Heart right ventricle (tissue), 16 donors: ENCODE measurements around the gene KLF13. TPM values are rescaled to one million over a fixed set of nuclear protein-coding genes. Genes with fewer than 3 reads are reported as not detected.

Experiments used
- ATAC-seq, 8 donors: fragments of 200-7000 bp; cut with Tn5 transposase; one replicate each; pipeline ENCODE4 v1.9.1; 2020; ENCODE audit warnings: mild to moderate bottlenecking in 8 of 8, moderate library complexity in 8 of 8, moderate number of reproducible peaks in 1 of 8
- DNase-seq, 2 donors: peaks; one replicate each; pipeline ENCODE4 v3.0.0-alpha.2; 2020
- H3K27ac ChIP-seq, 10 donors: fragments of 200-600 bp; sonication (generic) in 2 of 10; one replicate each; pipeline versions ENCODE4 v1.5.0 to v1.8.0; 2020 to 2022; ENCODE audit warnings: mild to moderate bottlenecking in 3 of 10
- H3K27me3 ChIP-seq, 7 donors: fragments of 200-600 bp; one replicate each; pipeline ENCODE4 v1.8.0; 2021 to 2022; ENCODE audit warnings: mild to moderate bottlenecking in 2 of 7
- H3K36me3 ChIP-seq, 9 donors: fragments of 200-600 bp; sonication (generic) in 1 of 9; one replicate each; pipeline versions ENCODE4 v1.5.0 to v1.8.0; 2020 to 2022; ENCODE audit warnings: mild to moderate bottlenecking in 2 of 9
- H3K4me1 ChIP-seq, 9 donors: fragments of 200-600 bp; sonication (generic) in 1 of 9; one replicate each; pipeline versions ENCODE4 v1.5.0 to v1.8.0; 2020 to 2022; ENCODE audit warnings: mild to moderate bottlenecking in 4 of 9
- H3K4me3 ChIP-seq, 10 donors: fragments of 200-600 bp; sonication (generic) in 2 of 10; one replicate each; pipeline versions ENCODE4 v1.5.0 to v1.8.0; 2020 to 2022; ENCODE audit warnings: mild to moderate bottlenecking in 7 of 10, moderate library complexity in 2 of 10
- H3K9me3 ChIP-seq, 11 donors: fragments of 200-600 bp in 10 of 11; sonication (generic) in 2 of 11; one replicate each; pipeline versions ENCODE4 v1.5.0 to v1.8.0; 2013 to 2022; ENCODE audit warnings: mild to moderate bottlenecking in 2 of 11, control low read depth in 1 of 11, moderate library complexity in 1 of 11
- WGBS, 2 donors: extraction: QIAGEN DNeasy Blood & Tissue Kit; methylation state at CpG; one replicate each; pipeline ENCODE4 v1.1.7; 2013; ENCODE audit warnings: inconsistent platforms in 1 of 2; 5-methylcytosine and 5-hydroxymethylcytosine counted together
- intact Hi-C, 10 donors: fragments of 100-400 bp; cut with DNase I; formaldehyde crosslinking; loops; one replicate each; pipeline versions ENCODE4 v1.11.1 to v1.14.2; 2022
- polyA plus RNA-seq, 2 donors: library from polyadenylated mRNA; stranded (reverse); fragments of 200-250 nt; gene quantifications; one replicate each; pipeline ENCODE4 v1.2.3, GENCODE V29; 2013
- total RNA-seq, 10 donors: library from RNA; stranded (reverse); fragmentation: NEBNext Ultra II Directional in 3 of 10; extraction: Animal tissue kit (Norgen Biotek cat#: 25700) in 3 of 10; gene quantifications; one replicate each; pipeline versions ENCODE4 v1.2.1 to v1.2.4, GENCODE V29; 2021 to 2023
- TF ChIP-seq, protein P1 (sequence below), 9 donors: fragments of 200-600 bp; sonication (generic) in 2 of 9; IDR thresholded peaks; one replicate each; pipeline versions ENCODE4 v1.5.0 to v1.8.0; 2021 to 2022; ENCODE audit warnings: antibody characterized with exemption in 9 of 9, mild to moderate bottlenecking in 5 of 9, moderate library complexity in 1 of 9
- donor health status: Arrhythmogenic right ventricular cardiomyopathy.
- donor health status: ischemic (EF 13 %, LVEDD 7.1; RV severe dilation, severe dysfunction).
- donor health status: healthy with polysubstance abuse.
- donor health status: DM: no; HTN: yes; CAD: no.
- donor health status: DM: no; HTN: no; CAD: no.
- donor health status: ischemic (EF 25% LVEDD 6.9; RV normal size, moderate dysfunction).
- donor health status: ischemic (EF 25% LVEDD 5.7; RV mildly dilated, moderate dysfunction).
- donor health status: healthy.
- donor health status: DM: yes; HTN: yes; CAD: no.
- donor health status: Ischemic cardiomyopathy.
- donor health status: ischemic (EF 35%, LVEDD 5.7; RV mildly dilated, moderate dysfunction).
- donor health status: nonischemic (EF 11% LVEDD 7.7; RV severe dilation, severe dysfunction).
- donor health status: DM: yes; HTN: yes; CAD: no.
- donor health status: PGD.
- donor health status: ischemic (EF 29% LVEDD 5.4; RV normal size, mild dysfunction).
- donor health status: nonischemic (EF 23%, LVEDD 6.1; RV moderate dilation, normal function).

KLF13 gene
- total and polyA plus RNA-seq, 12 donors: 28.4 to 101 (median 45.0) TPM

DNA sequence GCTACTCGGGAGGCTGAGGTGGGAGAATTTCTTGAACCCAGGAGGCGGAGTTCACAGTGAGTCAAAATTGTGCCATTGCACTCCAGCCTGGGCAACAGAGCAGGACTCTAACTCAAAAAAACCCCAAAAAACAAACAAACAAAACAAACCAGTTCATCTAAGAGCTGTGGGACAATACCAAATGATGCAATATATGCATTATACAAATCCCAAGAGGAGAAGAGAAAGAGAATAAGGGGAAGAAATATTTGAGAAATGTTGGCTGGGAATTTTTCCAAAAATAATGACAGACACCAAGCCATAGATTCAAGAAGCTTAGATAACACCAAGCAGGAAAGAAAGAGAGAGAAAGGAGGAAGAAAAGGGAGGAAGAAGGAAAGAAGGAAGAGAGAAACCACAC, 82.5 kb downstream of the KLF13 start:
- intact Hi-C loops: loop anchor here in 2 of 10 donors (5.0 to 10.0 kb wide), 2 partner anchors 63 to 194 kb away; no protein-coding TSS in a partner anchor
- TF ChIP-seq, protein P1, sequence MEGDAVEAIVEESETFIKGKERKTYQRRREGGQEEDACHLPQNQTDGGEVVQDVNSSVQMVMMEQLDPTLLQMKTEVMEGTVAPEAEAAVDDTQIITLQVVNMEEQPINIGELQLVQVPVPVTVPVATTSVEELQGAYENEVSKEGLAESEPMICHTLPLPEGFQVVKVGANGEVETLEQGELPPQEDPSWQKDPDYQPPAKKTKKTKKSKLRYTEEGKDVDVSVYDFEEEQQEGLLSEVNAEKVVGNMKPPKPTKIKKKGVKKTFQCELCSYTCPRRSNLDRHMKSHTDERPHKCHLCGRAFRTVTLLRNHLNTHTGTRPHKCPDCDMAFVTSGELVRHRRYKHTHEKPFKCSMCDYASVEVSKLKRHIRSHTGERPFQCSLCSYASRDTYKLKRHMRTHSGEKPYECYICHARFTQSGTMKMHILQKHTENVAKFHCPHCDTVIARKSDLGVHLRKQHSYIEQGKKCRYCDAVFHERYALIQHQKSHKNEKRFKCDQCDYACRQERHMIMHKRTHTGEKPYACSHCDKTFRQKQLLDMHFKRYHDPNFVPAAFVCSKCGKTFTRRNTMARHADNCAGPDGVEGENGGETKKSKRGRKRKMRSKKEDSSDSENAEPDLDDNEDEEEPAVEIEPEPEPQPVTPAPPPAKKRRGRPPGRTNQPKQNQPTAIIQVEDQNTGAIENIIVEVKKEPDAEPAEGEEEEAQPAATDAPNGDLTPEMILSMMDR (IDR thresholded peaks at IDR 0.05): no peak
- Histone ChIP-seq H3K4me1 (peaks cover 0 to 12% (median 0%) of the 10 kb centered on the region in 9 donors), H3K27ac (no peak overlapping the region), H3K9me3 (peaks cover 0 to 21% (median 0%) of the 10 kb centered on the region in 11 donors), H3K27me3 (no peaks in the 10 kb centered on the region), H3K4me3 (no peak overlapping the region), H3K36me3 (no peaks in the 10 kb centered on the region)
- DNase-seq: no peak
- no peak for ATAC-seq
- WGBS, 2 donors: 92 to 96% methylated on average over 2 of the region's 2 CpGs

DNA sequence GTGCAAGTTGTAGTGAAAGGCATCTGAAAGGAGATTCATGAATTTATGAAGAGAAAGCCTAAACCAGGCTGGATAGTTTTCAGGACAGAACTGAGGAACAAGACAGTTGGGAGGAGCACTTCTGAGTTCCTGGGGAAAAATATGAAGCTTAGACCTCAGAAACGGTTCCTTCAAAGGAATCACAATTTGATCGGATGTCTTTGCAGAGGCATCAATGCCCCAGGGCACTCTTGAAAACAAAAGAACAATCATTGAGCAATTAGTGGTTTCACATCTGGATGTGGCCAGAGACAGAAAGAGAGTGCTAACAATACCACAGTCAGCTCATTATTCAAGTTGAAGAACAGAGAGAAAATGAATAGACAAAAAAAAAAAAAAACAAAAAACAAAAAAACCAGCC, 86.2 kb downstream of the KLF13 start:
- H3K9me3 ChIP-seq: peaks cover 0 to 21% (median 0%) of the 10 kb centered on the region in 11 donors
- H3K27me3 ChIP-seq: no peaks in the 10 kb centered on the region
- intact Hi-C loops: no loop called here
- H3K27ac ChIP-seq: no peak overlapping the region
- TF ChIP-seq, protein P1 (IDR thresholded peaks at IDR 0.05): no peak
- WGBS, 2 donors: 81 to 85% methylated on average over 2 of the region's 2 CpGs
- no peak overlapping the region for H3K4me3 ChIP-seq
- DNase-seq (no peak), ATAC-seq (no peak)
- no peaks in the 10 kb centered on the region for H3K4me1 ChIP-seq
- H3K36me3 ChIP-seq: no peaks in the 10 kb centered on the region

DNA sequence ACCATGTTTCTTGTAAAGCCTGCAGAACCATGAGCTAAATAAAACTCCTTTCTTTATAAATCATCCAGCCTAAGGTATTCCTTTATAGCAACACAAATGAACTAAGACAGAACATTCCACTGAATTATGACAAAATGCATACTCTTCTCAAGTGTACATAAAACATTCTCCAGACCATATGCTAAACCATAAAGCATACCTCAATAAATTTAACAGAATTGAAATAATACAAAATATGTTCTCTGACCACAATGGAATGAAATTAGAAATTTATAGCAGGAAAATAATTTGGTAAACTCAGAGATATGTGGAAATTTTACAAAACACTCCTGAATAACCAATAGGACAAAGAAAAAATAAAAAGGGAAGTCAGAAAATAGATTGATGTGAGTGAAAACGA, 88.6 kb downstream of the KLF13 start:
- no peak overlapping the region for H3K27ac ChIP-seq
- no peaks in the 10 kb centered on the region for H3K27me3 ChIP-seq
- ATAC-seq (no peak), DNase-seq (no peak)
- TF ChIP-seq, protein P1 (IDR thresholded peaks at IDR 0.05): no peak
- no peak overlapping the region for H3K4me3 ChIP-seq
- no peaks in the 10 kb centered on the region for H3K4me1 ChIP-seq
- WGBS, 2 donors: 87 to 94% methylated on average over 1 of the region's 1 CpG
- no peaks in the 10 kb centered on the region for H3K36me3 ChIP-seq
- H3K9me3 ChIP-seq: peaks cover 0 to 18% (median 10%) of the 10 kb centered on the region in 11 donors
- intact Hi-C loops: no loop called here

DNA sequence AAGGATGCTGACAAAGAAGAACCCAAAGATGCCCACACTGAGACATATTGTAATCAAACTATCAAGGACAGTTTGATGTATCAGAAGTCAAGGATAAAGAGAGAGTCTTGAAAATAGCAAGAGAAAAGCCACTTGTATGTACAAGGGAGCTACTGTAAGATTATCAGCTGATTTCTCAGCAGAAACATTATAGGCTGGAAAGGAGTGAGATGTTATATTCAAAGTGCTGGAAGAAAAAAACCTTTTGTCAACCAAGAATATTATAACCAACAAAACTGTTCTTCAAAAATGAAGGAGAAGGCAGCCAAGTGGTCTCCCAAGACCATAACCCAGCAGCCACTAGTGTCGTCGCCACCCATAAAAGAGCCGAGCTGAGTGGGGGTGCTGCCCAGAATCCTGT, 93.2 kb downstream of the KLF13 start:
- Histone ChIP-seq H3K9me3 (peaks cover 0 to 39% (median 18%) of the 10 kb centered on the region in 11 donors), H3K27me3 (no peaks in the 10 kb centered on the region), H3K4me1 (no peaks in the 10 kb centered on the region), H3K36me3 (no peaks in the 10 kb centered on the region), H3K27ac (no peak overlapping the region), H3K4me3 (no peak overlapping the region)
- 99% methylated on average over 3 of the region's 3 CpGs for WGBS, 2 donors
- ATAC-seq (no peak), DNase-seq (no peak)
- TF ChIP-seq, protein P1 (IDR thresholded peaks at IDR 0.05): no peak
- intact Hi-C loops: no loop called here
